PC-9 (cell line): ENCODE results near the gene CSN1S1. TPM values are rescaled to one million over a fixed set of nuclear protein-coding genes. Genes with fewer than 3 reads are reported as not detected.

Experiments
- BruUV-seq: library from RNA; stranded (reverse); fragments of 400-500 nt; replicated peaks from 2 replicates; lab custom pipeline; 2021; lab: Mats Ljungman, UMichigan
- CTCF ChIA-PET: fragments of 300-600 bp; sonication (Branson Sonifier 250); formaldehyde crosslinking; loops from one replicate; lab custom pipeline; 2022; ENCODE audit warnings: antibody characterized with exemption; lab: Charles Lee
- POLR2A ChIA-PET: fragments of 300-600 bp; sonication (Branson Sonifier 250); formaldehyde crosslinking; loops from one replicate; lab custom pipeline; 2022; ENCODE audit warnings: antibody characterized with exemption; ENCODE audit not compliant: unreplicated experiment; lab: Charles Lee
- DNase-seq, 2 experiments: peaks; one replicate each; pipeline versions ENCODE4 v3.0.0 to v3.0.0-alpha.2; 2015 to 2022; ENCODE audit warnings: mixed read lengths in 1 of 2
- H2AFZ ChIP-seq: fragments of 200-600 bp; sonication (generic); 2 replicates; pipeline ENCODE4 v1.8.1; 2017; ENCODE audit warnings: antibody characterized with exemption
- H3F3A ChIP-seq: fragments of 200-600 bp; sonication (generic); 2 replicates; pipeline ENCODE4 v1.8.1; 2017; ENCODE audit warnings: antibody characterized with exemption, mild to moderate bottlenecking, low read depth; ENCODE audit not compliant: insufficient read depth
- H3K27ac ChIP-seq: fragments of 200-600 bp; sonication (generic); 2 replicates; pipeline ENCODE4 v1.6.1; 2016; ENCODE audit warnings: mixed run types
- H3K27me3 ChIP-seq: fragments of 200-600 bp; sonication (generic); 2 replicates; pipeline ENCODE4 v1.6.1; 2016; ENCODE audit warnings: low read depth, mixed run types; ENCODE audit not compliant: insufficient read depth
- H3K36me3 ChIP-seq: fragments of 200-600 bp; sonication (generic); 2 replicates; pipeline ENCODE4 v1.6.1; 2016; ENCODE audit warnings: low read depth, mixed run types
- H3K4me1 ChIP-seq: fragments of 200-600 bp; sonication (generic); replicated peaks from 2 replicates; pipeline ENCODE4 v1.6.1; 2016; ENCODE audit warnings: mixed run types; ENCODE audit not compliant: insufficient read depth
- H3K4me2 ChIP-seq: fragments of 200-600 bp; sonication (generic); 2 replicates; pipeline ENCODE4 v1.6.1; 2017; ENCODE audit warnings: mixed run types
- H3K4me3 ChIP-seq: fragments of 200-600 bp; sonication (generic); 2 replicates; pipeline ENCODE4 v1.6.1; 2016; ENCODE audit warnings: mixed run types
- H3K79me2 ChIP-seq: fragments of 200-600 bp; sonication (generic); 2 replicates; pipeline ENCODE4 v1.6.1; 2017; ENCODE audit warnings: low read depth, mixed run types
- H3K9me2 ChIP-seq: fragments of 200-600 bp; sonication (generic); 2 replicates; pipeline ENCODE4 v1.8.1; 2017; ENCODE audit warnings: mild to moderate bottlenecking; ENCODE audit not compliant: insufficient read depth
- H3K9me3 ChIP-seq: fragments of 200-600 bp; sonication (generic); 2 replicates; pipeline ENCODE4 v1.8.1; 2016; ENCODE audit warnings: low read depth; ENCODE audit not compliant: insufficient read depth
- H4K20me1 ChIP-seq: fragments of 200-600 bp; sonication (generic); 2 replicates; pipeline ENCODE4 v1.8.1; 2017; ENCODE audit not compliant: insufficient read depth
- CTCF ChIP-seq: fragments of 200-600 bp; sonication (generic); conservative IDR thresholded peaks from 2 replicates; pipeline ENCODE4 v1.6.1; 2017; ENCODE audit warnings: mixed run types, antibody characterized with exemption, mild to moderate bottlenecking, moderate library complexity
- EZH2 ChIP-seq: fragments of 200-600 bp; sonication (generic); IDR thresholded peaks from 2 replicates; pipeline ENCODE4 v1.8.0; 2017; ENCODE audit warnings: antibody characterized with exemption, low read depth
- intact Hi-C: fragments of 100-400 bp; cut with micrococcal nuclease; formaldehyde crosslinking; loops from one replicate; pipeline ENCODE4 v1.10.0; 2022; ENCODE audit not compliant: unreplicated experiment
- total RNA-seq: library from RNA; stranded (reverse); gene quantifications from 2 replicates; pipeline ENCODE4 v1.2.3, GENCODE V29; 2021

The CSN1S1 gene
- total RNA-seq, 1 experiment from 2014 or later, result not detected

DNA sequence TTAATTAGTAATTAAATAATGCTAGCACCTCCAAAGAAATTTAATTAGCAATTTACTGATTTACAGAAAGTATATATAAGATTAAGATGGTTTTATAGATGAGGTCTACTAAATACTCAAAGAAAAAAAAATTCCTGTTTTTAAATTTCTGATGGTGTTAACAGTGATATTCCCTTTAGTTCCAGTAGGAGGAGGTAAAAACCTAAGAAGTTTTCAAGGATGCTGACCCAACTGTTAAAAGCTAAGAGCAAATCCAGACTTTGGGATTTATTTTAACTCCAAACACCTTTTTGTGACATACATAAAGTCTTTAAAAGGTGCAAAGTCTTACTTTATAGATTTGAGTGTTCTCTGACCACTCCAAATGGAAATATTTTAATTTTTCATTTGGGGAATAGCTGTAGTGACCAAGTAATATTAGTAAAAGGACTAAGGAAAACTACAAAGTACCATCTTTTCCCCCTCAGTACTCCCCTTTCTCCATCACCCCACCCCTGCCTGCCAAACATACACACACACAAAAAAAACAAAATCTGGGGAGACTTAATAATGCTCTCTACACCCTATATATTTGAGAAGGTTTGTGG is 34.2 kb upstream of the CSN1S1 start:
- Histone ChIP-seq H3K9me3 (no peaks in the 10 kb centered on the region), H2AFZ (no peak overlapping the region), H3K27ac (no peak overlapping the region), H3K9me2 (no peaks in the 10 kb centered on the region), H4K20me1 (no peaks in the 10 kb centered on the region), H3K4me1 (no peaks in the 10 kb centered on the region), H3K4me3 (no peak overlapping the region), H3K4me2 (no peak overlapping the region), H3K79me2 (no peaks in the 10 kb centered on the region), H3K36me3 (no peaks in the 10 kb centered on the region), H3F3A (no peaks in the 10 kb centered on the region), H3K27me3 (no peaks in the 10 kb centered on the region)
- no peak for DNase-seq
- no peak for TF ChIP-seq EZH2
- peak; percentile 58 for TF ChIP-seq CTCF
- ChIA-PET CTCF (interaction anchor here (0.8 kb wide), 1 partner anchor 287 kb away, joined by 3 read pairs; no protein-coding TSS in a partner anchor), POLR2A (no interaction called here)
- no TSS peak for BruUV-seq
- intact Hi-C loops, result loop anchor here (2.0 to 5.0 kb wide), 2 partner anchors 286 to 611 kb away; no protein-coding TSS in a partner anchor

GRCh38 chr4:69907151-69907550 is 23.7 kb upstream of the CSN1S1 start:
- no peak for DNase-seq
- POLR2A ChIA-PET, result no interaction called here
- CTCF ChIA-PET, result no interaction called here
- no TSS peak for BruUV-seq
- H3K36me3 ChIP-seq, result no peaks in the 10 kb centered on the region
- no peaks in the 10 kb centered on the region for H3K4me1 ChIP-seq
- H3F3A ChIP-seq, result no peaks in the 10 kb centered on the region
- H2AFZ ChIP-seq, result no peak overlapping the region
- H3K79me2 ChIP-seq, result no peaks in the 10 kb centered on the region
- H3K4me2 ChIP-seq, result no peak overlapping the region
- no peak overlapping the region for H3K27ac ChIP-seq
- H3K9me2 ChIP-seq, result no peaks in the 10 kb centered on the region
- no peaks in the 10 kb centered on the region for H3K9me3 ChIP-seq
- TF ChIP-seq EZH2 (no peak), CTCF (no peak)
- no peaks in the 10 kb centered on the region for H3K27me3 ChIP-seq
- H4K20me1 ChIP-seq, result no peaks in the 10 kb centered on the region
- intact Hi-C loops, result no loop called here
- no peak overlapping the region for H3K4me3 ChIP-seq

DNA sequence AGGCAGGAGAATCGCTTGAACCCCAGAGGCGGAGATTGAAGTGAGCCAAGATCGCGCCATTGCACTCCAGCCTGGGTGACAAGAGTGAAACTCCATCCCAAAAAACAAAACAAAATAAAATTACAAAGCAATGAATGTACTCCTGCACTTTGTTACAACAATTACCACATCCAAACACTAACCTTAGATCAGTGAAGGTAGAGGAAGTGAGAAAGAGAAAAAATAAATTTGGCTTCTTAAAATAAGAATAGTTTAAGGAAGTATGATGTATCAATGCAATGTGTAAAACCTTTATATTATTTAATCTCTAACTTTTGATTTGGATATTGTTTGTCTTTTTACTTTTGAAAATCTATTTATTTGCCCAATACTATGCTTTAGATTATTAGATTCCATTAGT is 21.7 kb upstream of the CSN1S1 start:
- DNase-seq, result no peak
- H4K20me1 ChIP-seq, result no peaks in the 10 kb centered on the region
- H3K27me3 ChIP-seq, result no peaks in the 10 kb centered on the region
- BruUV-seq, result no TSS peak
- no peaks in the 10 kb centered on the region for H3K4me1 ChIP-seq
- H3K4me3 ChIP-seq, result no peak overlapping the region
- H3F3A ChIP-seq, result no peaks in the 10 kb centered on the region
- no peaks in the 10 kb centered on the region for H3K79me2 ChIP-seq
- H3K9me2 ChIP-seq, result no peaks in the 10 kb centered on the region
- POLR2A ChIA-PET, result no interaction called here
- H3K4me2 ChIP-seq, result no peak overlapping the region
- H3K9me3 ChIP-seq, result no peaks in the 10 kb centered on the region
- intact Hi-C loops, result no loop called here
- CTCF ChIA-PET, result no interaction called here
- H3K27ac ChIP-seq, result no peak overlapping the region
- no peak overlapping the region for H2AFZ ChIP-seq
- H3K36me3 ChIP-seq, result no peaks in the 10 kb centered on the region
- TF ChIP-seq EZH2, result no peak
- TF ChIP-seq CTCF, result no peak
